Uterus (tissue), 2 donors: ENCODE data around the gene CACHD1.

Source experiments
- POLR2A ChIP-seq, 2 donors: fragments of 450-650 bp; IDR thresholded peaks; one replicate each; pipeline ENCODE4 v1.6.1; 2016; ENCODE audit warnings: antibody characterized with exemption in 2 of 2, mild to moderate bottlenecking in 1 of 2, moderate library complexity in 1 of 2
- TF ChIP-seq, protein P1 (sequence below), 4 experiments: fragments of 200-600 bp in 2 of 4; fragments of 450-650 bp in 2 of 4; sonication (generic) in 2 of 4; IDR thresholded peaks; one replicate each; pipeline ENCODE4 v1.5.1; 2016 to 2019; ENCODE audit warnings: antibody characterized with exemption in 4 of 4, mild to moderate bottlenecking in 2 of 4, moderate library complexity in 1 of 4

- no peak for TF ChIP-seq POLR2A (IDR thresholded peaks at IDR 0.05)
- TF ChIP-seq, protein P1, sequence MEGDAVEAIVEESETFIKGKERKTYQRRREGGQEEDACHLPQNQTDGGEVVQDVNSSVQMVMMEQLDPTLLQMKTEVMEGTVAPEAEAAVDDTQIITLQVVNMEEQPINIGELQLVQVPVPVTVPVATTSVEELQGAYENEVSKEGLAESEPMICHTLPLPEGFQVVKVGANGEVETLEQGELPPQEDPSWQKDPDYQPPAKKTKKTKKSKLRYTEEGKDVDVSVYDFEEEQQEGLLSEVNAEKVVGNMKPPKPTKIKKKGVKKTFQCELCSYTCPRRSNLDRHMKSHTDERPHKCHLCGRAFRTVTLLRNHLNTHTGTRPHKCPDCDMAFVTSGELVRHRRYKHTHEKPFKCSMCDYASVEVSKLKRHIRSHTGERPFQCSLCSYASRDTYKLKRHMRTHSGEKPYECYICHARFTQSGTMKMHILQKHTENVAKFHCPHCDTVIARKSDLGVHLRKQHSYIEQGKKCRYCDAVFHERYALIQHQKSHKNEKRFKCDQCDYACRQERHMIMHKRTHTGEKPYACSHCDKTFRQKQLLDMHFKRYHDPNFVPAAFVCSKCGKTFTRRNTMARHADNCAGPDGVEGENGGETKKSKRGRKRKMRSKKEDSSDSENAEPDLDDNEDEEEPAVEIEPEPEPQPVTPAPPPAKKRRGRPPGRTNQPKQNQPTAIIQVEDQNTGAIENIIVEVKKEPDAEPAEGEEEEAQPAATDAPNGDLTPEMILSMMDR (IDR thresholded peaks at IDR 0.05), result no peak
Observed at GRCh38 chr1:64486193-64486592, 16.3 kb downstream of the CACHD1 start.
